Prostate gland (tissue), 2 donors: Measurements from ENCODE around the gene CDK14. TPM values are rescaled to one million over a fixed set of nuclear protein-coding genes. Genes with fewer than 3 reads are reported as not detected.

Source experiments
- DNase-seq: peaks from one replicate; pipeline ENCODE4 v3.0.0-alpha.2; 2019; ENCODE audit warnings: low spot score
- H3K27ac ChIP-seq, 2 donors: fragments of 200-600 bp; sonication (generic); 2 replicates each; pipeline ENCODE4 v1.5.1; 2017 to 2019
- H3K27me3 ChIP-seq: fragments of 200-600 bp; sonication (generic); replicated peaks from 2 replicates; pipeline ENCODE4 v1.5.1; 2019; ENCODE audit not compliant: insufficient read depth
- H3K36me3 ChIP-seq, 2 donors: fragments of 200-600 bp; sonication (generic); 1 replicate in 1 of 2; 2 replicates in 1 of 2; pipeline versions ENCODE4 v1.5.1 to v1.8.1; 2017 to 2019
- H3K4me1 ChIP-seq: fragments of 200-600 bp; sonication (generic); replicated peaks from 2 replicates; pipeline ENCODE4 v1.5.1; 2019
- H3K4me3 ChIP-seq, 2 donors: fragments of 200-600 bp; sonication (generic); 2 replicates each; pipeline ENCODE4 v1.5.1; 2017 to 2019
- H3K9me3 ChIP-seq: fragments of 200-600 bp; sonication (generic); 2 replicates; pipeline ENCODE4 v1.5.1; 2017
- POLR2A ChIP-seq: fragments of 450-650 bp; IDR thresholded peaks from one replicate; pipeline ENCODE4 v1.6.1; 2016; ENCODE audit warnings: antibody characterized with exemption, mild to moderate bottlenecking
- POLR2AphosphoS5 ChIP-seq: sonication (generic); formaldehyde crosslinking; IDR thresholded peaks from one replicate; pipeline ENCODE4 v1.6.1; 2017; ENCODE audit warnings: antibody characterized with exemption
- WGBS: methylation state at CpG from one replicate; pipeline ENCODE4 v1.1.5; 2018; 5-methylcytosine and 5-hydroxymethylcytosine counted together
- intact Hi-C: fragments of 100-400 bp; cut with DNase I; formaldehyde crosslinking; loops from one replicate; pipeline ENCODE4 v1.14.2; 2022
- total RNA-seq, 2 donors: library from RNA; depleted of rRNA; stranded (reverse); fragments of >200 nt; gene quantifications; one replicate each; pipeline ENCODE4 v1.1.0, GENCODE V29; 2016
- TF ChIP-seq, protein P1 (sequence below), 4 experiments: fragments of 200-600 bp in 2 of 4; fragments of 450-650 bp in 2 of 4; sonication (generic) in 2 of 4; IDR thresholded peaks; 1 replicate in 3 of 4; 2 replicates in 1 of 4; pipeline ENCODE4 v1.5.1; 2016 to 2019; ENCODE audit warnings: antibody characterized with exemption in 4 of 4, mild to moderate bottlenecking in 2 of 4, moderate library complexity in 2 of 4

The CDK14 gene
- total RNA-seq, 2 donors from 2014 or later: 13.7 to 20.7 TPM

DNA sequence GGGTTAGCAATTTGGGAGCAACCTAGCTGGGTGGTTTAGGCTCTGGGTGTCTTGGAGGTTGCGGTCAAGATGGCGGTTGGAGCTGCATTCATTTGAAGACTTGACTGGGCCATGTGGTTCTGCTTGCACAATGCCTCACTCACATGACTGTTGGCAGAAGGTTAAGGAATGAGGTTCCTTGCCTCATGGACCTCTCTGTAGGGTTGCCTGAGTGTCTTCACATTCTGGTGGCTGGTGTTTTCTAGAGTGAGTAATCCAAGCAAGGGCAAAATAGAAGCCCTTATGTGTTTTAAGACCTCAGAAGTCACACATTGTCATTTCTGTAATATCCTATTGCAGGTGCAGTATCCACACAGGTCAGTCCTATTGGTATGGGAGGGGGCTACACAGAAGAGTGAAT is 52.0 kb downstream of the CDK14 start:
- 96% methylated on average over 2 of the region's 2 CpGs for WGBS

DNA sequence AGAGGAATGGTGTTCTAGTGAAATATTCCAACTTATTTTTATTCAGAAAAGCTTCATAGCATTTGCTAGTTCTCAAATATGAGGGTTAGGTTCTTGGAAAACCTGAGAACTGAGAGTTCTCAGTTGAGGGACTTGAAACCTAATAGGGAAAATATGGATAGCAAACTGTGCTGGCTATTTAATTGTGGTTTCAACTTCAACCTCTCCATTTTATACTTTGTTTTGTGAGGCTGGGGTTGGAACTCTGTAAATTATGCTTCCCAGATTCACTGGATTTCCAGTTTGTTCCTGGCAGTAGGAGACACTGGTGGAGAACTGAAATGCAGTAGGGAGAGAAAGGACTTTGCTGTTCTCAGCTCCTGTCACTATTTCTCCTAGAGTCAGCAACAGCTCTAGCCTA is 52.7 kb downstream of the CDK14 start:
- Histone ChIP-seq H3K27ac (no peak overlapping the region), H3K4me1 (no peaks in the 10 kb centered on the region), H3K27me3 (no peaks in the 10 kb centered on the region), H3K36me3 (no peaks in the 10 kb centered on the region), H3K9me3 (no peaks in the 10 kb centered on the region), H3K4me3 (no peak overlapping the region)
- TF ChIP-seq POLR2AphosphoS5: no peak
- TF ChIP-seq, protein P1, sequence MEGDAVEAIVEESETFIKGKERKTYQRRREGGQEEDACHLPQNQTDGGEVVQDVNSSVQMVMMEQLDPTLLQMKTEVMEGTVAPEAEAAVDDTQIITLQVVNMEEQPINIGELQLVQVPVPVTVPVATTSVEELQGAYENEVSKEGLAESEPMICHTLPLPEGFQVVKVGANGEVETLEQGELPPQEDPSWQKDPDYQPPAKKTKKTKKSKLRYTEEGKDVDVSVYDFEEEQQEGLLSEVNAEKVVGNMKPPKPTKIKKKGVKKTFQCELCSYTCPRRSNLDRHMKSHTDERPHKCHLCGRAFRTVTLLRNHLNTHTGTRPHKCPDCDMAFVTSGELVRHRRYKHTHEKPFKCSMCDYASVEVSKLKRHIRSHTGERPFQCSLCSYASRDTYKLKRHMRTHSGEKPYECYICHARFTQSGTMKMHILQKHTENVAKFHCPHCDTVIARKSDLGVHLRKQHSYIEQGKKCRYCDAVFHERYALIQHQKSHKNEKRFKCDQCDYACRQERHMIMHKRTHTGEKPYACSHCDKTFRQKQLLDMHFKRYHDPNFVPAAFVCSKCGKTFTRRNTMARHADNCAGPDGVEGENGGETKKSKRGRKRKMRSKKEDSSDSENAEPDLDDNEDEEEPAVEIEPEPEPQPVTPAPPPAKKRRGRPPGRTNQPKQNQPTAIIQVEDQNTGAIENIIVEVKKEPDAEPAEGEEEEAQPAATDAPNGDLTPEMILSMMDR (IDR thresholded peaks at IDR 0.05): no peak
- no peak for TF ChIP-seq POLR2A
- no peak for DNase-seq
- intact Hi-C loops: no loop called here

More for the DNA sequence above, 52.0 kb downstream of the CDK14 start:
- no peaks in the 10 kb centered on the region for H3K27me3 ChIP-seq
- H3K4me1 ChIP-seq: no peaks in the 10 kb centered on the region
- no peak overlapping the region for H3K4me3 ChIP-seq
- no peak for DNase-seq
- intact Hi-C loops: no loop called here
- no peaks in the 10 kb centered on the region for H3K36me3 ChIP-seq
- no peak overlapping the region for H3K27ac ChIP-seq
- H3K9me3 ChIP-seq: no peaks in the 10 kb centered on the region
- TF ChIP-seq POLR2AphosphoS5: no peak
- TF ChIP-seq POLR2A: no peak
- TF ChIP-seq, protein P1 (IDR thresholded peaks at IDR 0.05): no peak

DNA sequence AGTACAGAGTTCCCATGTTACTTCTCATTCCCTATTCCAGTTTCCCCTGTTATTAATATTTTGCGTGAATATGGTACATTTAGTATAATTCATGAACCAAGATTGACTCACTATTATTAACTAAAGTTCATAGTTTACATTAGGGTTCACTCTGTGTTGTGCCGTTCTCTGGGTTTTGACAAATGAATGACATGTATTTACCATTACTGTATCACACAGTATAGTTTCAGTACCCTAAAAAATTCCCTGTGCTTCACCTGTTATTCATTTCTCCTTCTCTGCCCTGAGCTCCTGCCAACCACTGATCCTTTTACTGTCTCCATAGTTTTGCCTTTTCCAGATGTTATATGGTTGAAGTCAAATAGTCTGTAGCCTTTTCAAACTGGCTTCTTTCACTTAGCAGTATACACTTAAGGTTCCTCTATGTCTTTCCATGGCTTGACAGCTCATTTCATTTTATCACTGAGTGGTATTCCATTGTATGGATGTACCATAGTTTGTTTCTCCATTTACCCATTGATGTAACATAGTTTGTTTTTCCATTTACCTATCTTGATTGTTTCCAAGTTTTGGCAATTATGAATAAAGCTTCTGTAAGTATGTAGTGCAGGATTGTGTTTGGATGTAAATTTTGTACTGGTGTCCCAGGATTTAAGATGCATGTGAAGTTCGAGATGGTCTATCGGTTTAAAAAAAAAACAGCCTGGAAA is 58.8 kb downstream of the CDK14 start:
- Histone ChIP-seq H3K27ac (no peak overlapping the region), H3K4me3 (no peak overlapping the region), H3K9me3 (no peaks in the 10 kb centered on the region), H3K36me3 (no peaks in the 10 kb centered on the region), H3K27me3 (no peaks in the 10 kb centered on the region), H3K4me1 (no peaks in the 10 kb centered on the region)
- TF ChIP-seq POLR2A (no peak), POLR2AphosphoS5 (no peak)
- TF ChIP-seq, protein P1 (IDR thresholded peaks at IDR 0.05): no peak
- intact Hi-C loops: no loop called here
- WGBS: 95% methylated on average over 4 of the region's 4 CpGs
- DNase-seq: no peak

DNA sequence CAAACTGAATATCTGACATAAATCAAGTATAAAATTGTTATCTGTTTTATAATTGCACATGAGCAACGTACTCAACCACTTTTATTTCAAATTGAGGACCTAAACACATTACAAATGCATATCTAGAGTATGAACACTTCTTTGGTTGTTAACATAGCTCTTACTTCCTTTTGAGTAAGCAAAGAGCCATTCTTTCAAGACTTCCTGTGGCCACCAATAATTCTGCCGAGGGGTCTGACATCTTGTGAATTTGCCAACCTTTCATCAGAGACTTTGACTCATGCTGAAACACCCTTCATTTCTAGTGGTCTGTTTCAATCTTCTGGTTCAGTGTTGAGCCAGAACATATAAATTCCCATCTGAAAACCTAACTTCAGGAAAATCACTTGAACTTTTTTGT is 59.4 kb downstream of the CDK14 start:
- TF ChIP-seq POLR2A (no peak), POLR2AphosphoS5 (no peak)
- TF ChIP-seq, protein P1 (IDR thresholded peaks at IDR 0.05): no peak
- no peak overlapping the region for H3K27ac ChIP-seq

DNA sequence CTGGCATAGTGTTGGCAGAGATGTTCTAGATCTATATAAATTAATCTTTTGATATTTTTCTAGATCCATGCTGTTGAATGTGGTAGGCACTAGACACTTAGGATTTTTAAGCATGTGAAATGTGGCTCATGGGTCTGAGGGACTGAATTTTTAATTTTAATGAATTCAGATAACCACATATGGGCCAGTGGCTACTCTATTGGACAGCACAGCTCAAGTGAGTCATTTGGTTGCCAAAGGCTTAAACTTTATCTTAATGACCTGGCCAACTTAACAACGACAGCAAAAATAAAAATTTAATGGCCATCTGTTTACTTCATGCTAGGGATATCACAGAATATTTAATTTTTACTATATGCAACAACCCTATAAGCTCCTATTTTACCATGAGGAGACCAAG is 61.4 kb downstream of the CDK14 start:
- H3K4me3 ChIP-seq: no peak overlapping the region
- DNase-seq: no peak
- H3K36me3 ChIP-seq: no peaks in the 10 kb centered on the region
- no peaks in the 10 kb centered on the region for H3K9me3 ChIP-seq
- no peaks in the 10 kb centered on the region for H3K4me1 ChIP-seq
- no peaks in the 10 kb centered on the region for H3K27me3 ChIP-seq
- intact Hi-C loops: no loop called here
- TF ChIP-seq, protein P1 (IDR thresholded peaks at IDR 0.05): no peak
- H3K27ac ChIP-seq: no peak overlapping the region
- WGBS: 82% methylated on average over 1 of the region's 1 CpG

More for the DNA sequence above, 59.4 kb downstream of the CDK14 start:
- H3K36me3 ChIP-seq: no peaks in the 10 kb centered on the region
- intact Hi-C loops: no loop called here
- no peaks in the 10 kb centered on the region for H3K27me3 ChIP-seq
- no peaks in the 10 kb centered on the region for H3K4me1 ChIP-seq
- 41% methylated on average over 2 of the region's 2 CpGs for WGBS
- H3K4me3 ChIP-seq: no peak overlapping the region
- H3K9me3 ChIP-seq: no peaks in the 10 kb centered on the region
- DNase-seq: no peak
